Measurements from ENCODE around the gene COLEC11.

Gene COLEC11

DNA sequence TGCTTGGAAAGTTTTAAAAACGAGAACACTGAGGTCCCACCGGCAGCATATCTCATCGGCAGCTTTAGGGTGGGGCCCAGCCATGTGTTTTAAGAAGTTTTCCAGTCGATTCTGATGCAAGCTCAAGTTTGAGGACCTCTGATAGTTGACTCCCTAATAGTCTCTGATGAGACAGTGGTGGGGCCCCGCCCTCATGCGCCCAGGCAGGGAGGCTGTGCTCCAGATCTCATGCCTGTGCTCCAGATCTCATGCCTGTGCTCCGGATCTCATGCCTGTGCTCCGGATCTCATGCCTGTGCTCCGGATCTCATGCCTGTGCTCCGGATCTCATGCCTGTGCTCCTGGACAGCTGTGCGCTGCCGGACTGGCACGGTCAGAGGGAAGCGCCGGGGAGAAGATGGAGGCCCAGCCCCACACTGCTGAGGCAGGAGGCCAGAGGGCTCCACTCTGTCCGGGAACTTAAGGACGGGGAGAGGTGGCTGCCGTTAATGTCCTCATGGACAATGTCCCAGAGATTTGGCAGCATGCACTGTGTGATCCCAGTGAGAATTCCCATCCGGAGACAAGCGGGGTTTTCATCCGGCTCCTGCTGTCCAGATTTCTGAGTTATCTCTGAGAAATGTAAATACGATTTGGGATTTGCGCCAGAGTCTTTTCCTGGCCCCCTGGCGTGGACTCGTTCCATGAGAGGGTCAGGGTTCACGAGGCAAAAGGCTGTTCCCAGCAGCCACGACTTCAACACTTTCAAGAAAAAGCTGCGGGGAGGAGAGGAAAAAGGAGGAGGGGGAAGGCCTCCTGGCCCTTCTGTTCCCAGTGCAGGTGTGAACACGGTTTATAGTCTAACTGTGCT is 9.4 kb upstream of the COLEC11 start:
- no peak for DNase-seq

DNA sequence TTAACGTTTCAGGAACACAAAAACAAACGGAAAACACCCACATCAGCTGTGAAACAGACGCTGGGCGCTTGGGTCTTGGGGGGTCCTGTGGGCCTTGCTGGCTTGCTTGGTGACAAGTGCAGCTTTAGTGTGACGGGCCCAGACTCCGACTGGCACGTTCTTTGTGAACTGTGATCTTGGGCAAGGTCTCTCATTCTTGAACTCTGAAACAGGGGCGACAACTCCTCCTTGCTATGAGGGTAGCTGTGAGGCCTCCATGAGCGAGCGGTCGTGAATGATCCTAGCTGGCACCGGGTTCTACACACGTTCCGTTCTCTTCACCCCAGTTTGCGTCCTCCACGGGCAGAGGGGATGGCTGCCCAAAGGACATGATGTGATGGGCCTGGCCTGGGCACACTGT is 8.7 kb upstream of the COLEC11 start:
- no peak for DNase-seq

DNA sequence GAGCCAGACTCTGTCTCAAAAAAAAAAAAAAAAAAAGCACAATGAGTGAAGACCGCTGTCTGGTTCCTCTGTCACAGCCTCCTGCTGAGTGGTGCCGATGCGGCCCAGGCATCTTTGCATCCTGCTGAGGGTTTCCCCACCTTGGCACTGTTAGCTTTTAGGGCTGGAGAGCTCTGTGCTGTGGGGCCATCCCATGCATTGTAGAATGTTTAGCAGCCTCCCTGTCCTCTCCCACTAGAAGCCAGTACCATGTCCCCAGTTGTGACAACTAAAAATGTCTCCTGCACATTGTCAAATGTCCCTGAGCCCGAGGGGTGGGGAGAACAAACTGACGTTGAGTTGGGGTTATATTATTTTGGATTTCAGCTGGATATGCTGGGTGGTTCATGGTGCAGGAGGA is 7.9 kb upstream of the COLEC11 start:
- DNase-seq = no peak

DNA sequence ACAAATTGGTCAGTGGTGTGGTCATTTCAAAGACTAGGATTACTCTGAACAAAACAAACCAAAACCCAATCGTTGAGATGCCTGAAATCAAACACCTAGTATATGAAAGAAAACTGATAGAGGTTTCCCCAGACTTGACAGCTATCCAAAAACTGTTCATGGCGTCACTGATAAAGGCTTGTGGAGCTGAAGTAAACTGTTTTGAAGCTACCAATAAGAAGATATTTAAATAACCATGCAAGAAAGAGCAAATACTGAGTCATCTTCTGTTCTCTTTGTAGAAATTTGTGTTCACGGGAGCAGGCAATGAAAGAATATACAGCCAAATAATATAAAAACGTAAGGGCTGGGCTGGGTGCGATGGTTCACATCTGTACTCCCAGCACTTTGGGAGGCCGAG is 7.5 kb upstream of the COLEC11 start:
- no peak for DNase-seq

DNA sequence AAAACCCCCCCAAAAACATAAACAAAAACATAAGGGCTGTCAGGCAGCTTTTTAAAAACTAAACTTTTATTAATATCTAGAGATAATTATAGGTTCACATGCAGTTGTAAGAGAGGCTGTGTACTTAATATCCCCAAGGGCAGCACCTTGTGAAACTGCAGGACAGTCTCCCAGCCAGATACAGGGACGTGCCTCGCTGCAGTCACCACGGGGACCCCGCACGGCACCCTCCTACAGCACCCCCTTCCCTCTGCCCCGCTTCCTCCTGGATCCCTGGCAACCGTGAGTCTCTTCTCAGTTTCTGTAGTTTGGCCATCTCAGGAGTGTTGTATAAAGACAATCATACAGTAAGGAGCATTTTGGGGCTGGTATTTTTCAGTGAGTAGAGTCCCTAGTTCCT is 6.8 kb upstream of the COLEC11 start:
- no peak for DNase-seq

DNA sequence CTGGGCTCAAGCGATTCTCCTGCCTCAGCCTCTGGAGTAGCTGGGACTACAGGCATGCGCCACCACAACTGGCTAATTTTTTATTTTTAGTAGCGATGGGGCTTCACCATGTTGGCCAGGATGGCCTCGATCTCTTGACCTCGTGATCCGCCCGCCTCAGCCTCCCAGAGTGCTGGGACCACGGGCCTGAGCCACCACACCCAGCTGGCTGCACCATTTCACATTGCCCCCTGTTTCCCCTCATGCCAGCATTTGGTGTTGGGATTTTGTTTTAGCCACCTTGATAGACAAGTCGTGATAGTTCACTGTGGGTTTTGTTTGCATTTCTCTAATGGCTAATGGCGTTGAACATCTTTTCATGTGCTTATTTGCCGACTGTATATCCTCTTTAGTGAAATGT is 5.8 kb upstream of the COLEC11 start:
- no peak for DNase-seq

DNA sequence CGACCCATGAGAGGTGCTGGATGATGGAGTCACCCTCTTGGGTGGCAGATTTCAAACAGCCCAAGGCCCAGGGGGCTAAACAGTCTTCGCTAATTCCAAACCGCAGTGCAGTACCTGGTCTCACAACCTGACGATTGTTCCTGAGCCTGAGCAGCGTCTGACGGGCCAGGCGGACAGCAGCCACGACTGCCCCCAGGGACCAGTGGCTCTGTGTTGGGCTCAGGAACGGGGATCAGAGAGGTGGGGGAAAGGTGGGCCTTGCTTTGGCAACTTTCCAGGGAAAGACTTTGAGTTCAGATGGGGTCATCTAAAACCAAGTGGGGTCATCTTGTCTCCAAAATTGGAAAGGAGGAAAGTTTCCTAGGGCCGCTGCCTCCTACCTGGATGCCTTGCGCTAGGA is 492 bp downstream of the COLEC11 start:
- no peak for DNase-seq

DNA sequence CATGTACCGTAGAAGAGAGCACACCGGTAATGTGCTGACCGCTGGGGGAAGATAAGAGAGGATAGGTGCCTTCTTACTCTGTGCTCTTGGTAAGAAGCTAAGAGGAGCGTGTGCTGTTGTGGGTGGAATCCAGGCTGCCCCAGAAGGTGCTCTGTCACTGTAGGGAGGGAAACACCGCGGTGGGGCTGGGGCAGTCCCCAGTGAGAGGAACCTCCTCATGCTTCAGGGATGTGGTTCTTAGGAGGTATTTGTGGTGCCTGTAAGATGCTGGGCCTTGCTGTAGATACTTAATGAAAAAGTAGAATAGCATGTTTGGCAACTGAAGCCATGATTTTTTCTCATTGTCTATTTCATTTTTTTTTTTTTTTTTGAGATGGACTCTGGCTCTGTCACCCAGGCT is 1.1 kb downstream of the COLEC11 start:
- peak; percentile 53 to 57 for DNase-seq

DNA sequence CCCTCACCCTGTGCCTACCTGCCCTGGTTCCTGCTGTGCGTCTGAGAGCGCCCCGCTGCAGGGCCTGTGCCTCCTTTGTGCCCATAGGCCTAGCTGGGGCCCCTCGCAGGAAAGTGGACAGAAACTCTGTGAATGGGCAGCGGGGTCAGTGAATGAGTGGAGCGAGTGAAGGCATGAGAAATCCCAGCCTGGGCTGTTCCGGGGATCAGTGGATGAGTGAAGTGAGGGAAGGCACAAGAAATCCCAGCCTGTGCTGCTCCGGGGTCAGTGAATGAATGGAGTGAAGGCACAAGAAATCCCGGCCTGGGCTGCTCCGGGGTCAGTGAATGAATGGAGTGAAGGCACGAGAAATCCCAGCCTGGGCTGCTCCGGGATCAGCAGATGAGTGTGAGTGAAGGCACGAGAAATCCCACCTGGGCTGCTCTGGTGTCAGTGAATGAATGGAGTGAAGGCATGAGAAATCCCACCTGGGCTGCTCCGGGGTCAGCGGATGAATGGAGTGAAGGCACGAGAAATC is 2.0 kb downstream of the COLEC11 start:
- no peak for DNase-seq

DNA sequence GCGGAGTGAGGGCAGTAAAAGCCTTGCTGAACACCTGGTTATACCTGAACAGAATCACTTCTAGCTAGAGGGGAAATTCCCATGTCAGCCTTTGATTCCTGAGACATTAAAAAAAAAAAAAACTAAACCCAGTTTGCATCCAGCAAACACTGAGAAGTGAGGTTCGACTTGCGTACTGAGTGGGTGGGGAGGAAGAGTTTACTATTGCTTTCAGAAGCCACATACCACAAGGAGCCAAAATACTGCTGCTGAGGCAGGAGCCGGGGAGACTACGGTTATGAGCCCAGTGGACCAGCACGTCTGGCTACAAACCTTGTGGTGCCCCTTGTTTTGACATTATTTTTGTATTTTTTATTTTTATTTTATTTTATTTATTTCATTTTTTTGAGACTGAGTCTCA is 2.7 kb downstream of the COLEC11 start:
- DNase-seq = no peak

DNA sequence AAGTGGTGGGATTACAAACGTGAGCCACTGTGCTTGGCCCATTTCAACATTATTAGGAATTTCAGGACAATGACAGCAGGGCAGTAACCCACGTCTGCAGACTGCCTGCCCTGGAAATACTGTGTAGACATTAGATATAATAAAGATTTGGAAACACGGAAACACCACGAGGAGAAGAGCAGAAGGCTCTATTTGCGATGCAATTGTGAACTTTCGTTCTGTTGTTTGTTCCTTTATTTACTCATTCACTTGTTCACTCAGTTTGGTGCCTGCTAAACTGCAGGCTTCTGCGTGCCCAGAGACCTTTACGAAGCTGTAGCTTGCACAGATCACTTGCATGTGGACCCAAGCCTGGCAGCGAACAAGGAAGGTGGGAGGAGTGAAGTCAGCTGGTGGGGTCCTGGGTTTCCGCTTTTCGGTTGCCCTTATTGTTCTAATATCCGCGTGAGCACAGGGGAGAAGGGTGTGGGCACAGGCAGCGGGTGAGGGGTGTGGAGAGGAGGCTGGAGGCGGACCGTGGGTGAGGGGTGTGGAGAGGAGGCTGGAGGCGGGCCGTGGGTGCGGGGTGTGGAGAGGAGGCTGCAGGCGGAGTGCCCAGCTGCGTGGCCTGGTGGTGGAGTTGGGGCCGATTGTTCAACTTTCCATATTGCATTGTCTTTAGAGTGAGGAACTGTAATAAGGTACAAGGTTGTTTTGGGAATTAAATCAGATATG is 3.4 kb downstream of the COLEC11 start:
- no peak for DNase-seq

DNA sequence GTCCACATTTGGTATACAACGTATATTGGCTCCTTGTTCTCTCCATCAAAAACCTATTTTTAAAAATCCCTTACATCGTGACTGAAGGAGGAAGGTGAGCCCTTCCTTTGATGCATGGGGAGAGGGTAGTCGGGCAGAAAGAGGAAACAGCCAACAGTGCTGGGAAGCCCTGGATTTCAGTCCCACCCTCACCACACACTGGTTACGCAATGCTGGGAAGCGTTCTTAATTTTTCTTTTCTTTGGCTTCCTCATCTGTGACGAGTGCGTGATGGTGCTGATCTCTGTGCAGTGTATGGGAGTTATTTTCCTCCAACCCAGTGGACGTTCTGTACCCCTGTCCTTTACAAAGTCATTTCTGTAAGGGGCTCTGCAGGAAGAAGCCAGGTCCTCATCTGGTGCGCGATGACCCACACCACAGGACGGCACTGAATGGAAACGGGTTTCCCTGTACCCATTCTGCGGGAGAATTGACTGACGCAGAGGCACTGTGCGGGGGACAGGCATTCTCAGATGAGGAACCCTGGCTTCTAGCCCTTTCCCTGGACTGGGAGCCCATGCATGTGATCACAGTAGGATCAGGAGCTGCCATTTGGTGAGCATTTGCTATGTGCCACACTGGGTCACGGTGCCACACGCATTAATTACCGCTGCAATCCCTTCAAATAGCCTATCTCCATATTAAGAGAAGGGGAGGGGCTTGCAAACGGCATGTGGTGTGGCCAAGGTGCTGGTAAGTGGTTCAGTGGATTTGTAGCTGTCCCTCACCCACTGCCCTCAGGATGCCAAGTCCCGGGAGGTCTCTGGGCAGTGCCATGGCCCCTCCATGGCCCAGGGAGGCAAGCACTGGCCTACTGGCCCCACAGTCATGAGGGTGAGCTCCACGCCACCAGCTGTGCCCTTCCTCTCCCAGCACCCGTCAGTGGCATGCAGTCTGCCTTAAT is 4.3 kb downstream of the COLEC11 start:
- DNase-seq = no peak

DNA sequence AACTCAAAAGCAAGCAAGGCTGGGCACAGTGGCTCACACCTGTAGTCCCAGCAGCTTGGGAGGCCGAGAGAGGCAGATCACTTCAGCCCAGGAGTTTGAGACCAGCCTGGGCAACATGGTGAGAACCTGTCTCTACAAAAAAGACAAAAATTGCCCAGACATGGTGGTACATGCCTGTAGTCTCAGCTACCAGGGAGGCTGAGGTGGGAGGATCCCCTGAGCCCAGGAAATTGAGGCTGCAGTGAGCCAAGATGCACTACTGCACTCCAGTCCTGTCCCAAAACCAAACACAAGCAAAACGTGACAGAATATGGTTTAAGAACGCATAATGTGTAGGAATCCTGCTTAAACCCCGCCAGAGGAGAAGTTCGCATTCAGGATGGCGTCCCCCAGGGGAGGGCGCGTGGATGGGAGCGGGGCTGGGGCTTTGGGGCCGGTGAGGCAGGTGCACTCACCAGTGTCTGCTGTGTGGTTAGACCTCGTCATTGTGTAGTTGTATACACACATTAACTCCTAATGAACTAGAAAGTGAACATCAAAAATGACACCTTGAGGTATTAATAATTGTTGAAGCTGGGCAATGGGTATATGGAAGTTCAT is 5.4 kb downstream of the COLEC11 start:
- DNase-seq = no peak

DNA sequence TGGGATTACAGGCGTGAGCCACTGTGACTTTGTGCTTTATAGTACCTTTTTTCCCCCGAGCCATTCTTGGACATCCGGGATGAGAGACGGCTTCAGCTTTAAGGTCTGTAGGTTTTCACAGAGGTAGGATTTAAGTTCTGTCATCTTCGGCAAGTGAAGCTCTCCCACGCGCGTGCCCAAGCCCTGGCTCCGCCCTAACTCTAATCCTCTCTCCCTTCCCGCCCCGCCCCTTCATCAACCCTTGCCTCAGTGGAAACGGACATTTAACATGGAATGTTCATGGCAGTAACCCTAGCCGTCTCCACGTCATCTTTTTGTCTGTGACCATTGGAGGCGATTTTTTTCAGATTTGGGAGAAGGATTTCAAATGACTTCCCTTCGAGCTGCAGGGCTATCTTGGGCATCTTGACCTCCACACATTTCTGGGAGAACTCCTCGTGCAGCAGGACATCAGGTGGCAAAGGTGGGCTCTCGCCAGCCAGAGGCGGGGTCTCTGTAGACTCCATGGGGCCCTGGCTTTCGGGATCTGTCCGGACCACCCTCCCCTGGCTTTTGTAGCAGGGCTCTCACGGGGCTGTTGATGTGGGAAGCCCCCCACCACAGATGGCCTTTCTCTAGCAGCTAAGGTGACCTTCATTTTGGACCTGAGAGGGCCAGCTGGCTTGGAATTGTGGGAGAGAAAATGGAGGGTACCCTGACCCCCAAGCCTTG is 6.8 kb downstream of the COLEC11 start:
- DNase-seq = no peak

DNA sequence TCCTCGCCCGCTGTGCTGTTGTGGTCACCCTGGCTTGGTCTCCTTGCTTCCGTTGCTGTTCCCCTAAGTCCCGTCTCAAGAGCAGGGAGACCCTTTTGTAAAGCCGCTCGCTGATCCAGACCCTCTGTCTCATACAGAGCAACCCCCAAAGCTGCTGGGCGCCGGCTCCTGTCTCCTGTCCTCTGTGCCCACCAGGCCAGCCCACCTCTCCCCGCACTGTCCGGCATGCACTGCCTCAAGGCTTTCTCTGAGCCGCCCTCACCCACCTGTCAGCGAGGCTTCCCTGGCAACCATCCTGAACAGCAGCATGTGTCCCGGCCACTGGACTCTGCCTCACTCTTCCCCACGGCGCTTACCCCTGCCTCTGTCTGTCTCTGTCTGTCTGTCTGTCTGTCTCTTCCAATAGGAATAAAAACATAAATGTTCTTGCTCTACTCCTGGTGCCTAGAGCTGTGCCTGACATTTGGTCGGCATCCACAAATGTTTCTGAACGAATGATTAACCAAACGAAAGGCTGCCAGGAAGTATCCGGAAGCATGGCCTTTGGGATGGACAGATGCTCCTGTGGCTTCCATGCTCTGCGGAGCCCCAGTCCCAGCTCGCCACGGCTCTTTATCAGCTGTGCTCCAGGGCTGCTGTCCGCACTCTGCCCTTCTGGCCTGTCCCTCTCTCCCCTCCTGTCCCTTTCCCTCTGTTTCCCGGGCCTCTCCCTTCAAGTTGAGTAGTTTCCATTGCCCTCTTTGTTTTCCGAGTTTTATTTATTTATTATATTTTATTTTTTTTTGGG is 7.8 kb downstream of the COLEC11 start:
- no peak for DNase-seq

DNA sequence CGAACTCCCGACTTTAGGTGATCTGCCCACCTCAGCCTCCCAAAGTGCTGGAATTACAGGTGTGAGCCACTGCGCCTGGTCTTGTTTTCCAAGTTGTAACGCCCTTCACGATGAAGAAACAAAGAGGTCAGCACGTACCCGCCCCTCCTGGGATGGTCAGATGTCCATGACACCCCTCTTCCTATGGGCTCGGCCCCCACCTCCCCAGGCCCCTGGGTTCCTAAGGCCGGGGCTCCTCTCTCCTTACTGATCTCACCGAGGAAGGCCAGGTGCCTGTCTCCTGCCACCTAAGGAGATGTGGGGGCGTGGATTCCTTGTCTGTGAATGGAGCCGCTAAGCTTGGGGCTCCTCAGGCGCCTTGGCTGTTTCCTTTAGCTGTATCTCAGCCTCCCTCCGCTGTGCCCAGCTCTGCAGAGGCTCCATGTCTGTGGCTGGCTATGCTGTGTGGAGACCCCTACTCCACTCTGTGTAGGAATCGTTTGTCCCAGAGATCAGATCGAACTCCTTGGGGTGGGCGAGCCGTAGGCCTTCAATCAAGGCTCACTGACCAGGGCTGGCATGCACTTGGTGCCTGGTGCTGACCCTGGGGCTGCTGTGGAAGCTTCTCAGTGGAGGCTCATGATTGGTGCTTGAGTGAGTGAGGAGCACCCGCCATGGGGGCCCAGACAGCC is 8.8 kb downstream of the COLEC11 start:
- DNase-seq = no peak

DNA sequence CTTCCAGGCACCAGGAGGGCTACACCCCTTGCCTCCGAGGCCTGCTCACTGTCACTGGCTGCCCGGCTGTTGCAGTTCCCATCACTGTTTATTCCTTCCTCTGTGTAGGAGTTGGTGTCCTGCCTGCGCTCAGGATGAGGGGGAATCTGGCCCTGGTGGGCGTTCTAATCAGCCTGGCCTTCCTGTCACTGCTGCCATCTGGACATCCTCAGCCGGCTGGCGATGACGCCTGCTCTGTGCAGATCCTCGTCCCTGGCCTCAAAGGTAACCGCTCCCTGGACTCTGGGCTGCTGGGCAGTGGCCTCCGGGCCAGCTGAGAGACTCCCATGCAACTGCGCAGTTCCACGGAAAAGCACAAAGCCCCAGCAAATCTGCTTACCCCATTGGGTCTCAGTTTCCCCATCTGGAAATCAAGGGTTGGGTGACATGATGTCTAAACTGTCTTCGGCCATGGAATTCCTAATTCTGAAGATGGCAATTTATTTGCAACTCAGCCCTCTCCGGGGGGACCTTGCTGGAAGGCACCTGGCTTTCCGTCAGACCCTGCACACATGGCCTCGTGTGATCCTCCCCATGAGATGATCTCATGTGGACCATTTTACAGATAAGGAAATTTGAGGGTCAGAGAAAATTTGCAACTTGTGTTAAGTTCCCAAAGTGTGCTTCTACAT is 9.4 kb downstream of the COLEC11 start:
- no peak for DNase-seq

DNA sequence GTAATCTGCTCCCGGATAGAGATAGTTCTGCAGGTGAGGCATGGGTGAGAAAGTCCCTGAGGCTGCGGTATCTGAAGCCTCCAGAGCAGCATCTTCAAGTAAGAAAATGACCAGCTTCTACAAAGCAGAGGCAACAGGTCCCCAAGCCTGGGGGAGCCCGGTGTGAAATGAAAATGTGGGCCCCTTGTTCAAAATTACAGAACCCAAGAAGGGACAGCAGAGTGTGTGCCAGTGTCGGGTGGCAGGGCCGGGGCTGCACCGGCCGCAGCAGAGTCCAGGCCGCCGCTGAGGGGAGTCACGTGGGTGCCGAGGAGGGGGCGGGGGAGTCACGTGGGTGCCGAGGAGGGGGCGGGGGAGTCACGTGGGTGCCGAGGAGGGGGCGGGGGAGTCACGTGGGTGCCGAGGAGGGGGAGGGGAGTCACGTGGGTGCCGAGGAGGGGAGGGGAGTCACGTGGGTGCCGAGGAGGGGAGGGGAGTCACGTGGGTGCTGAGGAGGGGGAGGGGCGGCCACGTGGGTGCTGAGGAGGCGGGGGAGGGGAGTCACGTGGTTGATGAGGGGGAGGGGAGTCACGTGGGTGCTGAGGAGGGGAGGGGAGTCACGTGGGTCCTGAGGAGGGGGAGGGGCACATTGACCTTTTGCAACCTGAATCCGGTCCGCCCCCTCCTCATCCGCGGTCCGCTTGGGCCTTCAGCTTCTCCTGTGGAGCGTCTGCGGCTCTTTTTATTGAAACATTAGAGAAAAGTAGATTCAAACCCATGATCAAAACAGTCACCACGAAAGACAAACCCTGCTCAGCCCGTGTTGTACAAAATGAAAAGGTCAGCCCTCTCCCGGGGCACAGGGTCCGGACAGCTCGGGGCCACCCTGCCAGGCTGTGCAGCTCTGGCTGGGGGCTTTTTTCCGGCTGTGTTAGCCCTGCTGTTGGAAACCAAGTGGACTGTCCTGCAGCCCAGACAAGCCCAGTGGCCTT is 10.4 kb downstream of the COLEC11 start:
- peak in 1 of 2 donors; percentile 48 for DNase-seq

DNA sequence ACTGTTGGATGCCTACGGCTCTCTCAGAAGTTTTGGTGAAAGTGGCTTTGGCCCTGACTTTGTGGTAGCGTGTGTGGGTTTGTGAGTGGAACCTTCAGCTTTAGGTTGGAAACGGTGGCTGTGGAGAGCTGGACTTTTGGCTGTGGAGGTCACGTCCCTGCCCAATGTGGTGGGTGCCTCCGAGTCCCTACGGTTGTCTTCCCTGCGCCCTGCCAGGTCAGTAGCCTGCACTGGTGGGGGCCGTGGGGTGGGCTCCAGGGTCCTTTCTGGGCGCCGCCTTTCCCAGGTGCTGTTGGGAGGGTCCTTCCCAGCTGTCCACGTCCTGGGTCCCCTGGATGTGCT is 11.1 kb downstream of the COLEC11 start:
- DNase-seq = no peak
